Skeletal muscle satellite cell (primary cell): ENCODE measurements around the gene ATP8A2.

ENCODE experiments used
- H3K27me3 ChIP-seq: 2 replicates; pipeline ENCODE4 v1.7.0; 2013; ENCODE audit warnings: low read length; ENCODE audit not compliant: control insufficient read depth, insufficient read depth
- H3K36me3 ChIP-seq: 2 replicates; pipeline ENCODE4 v1.7.0; 2013; ENCODE audit warnings: mild to moderate bottlenecking, control low read depth, low read length; ENCODE audit not compliant: insufficient read depth
- H3K4me1 ChIP-seq: 2 replicates; pipeline ENCODE4 v1.7.0; 2013; ENCODE audit warnings: low read length; ENCODE audit not compliant: control insufficient read depth, insufficient read depth
- H3K4me2 ChIP-seq: 2 replicates; pipeline ENCODE4 v1.7.0; 2013; ENCODE audit warnings: mild to moderate bottlenecking, low read length
- H3K4me3 ChIP-seq: 2 replicates; pipeline ENCODE4 v1.7.0; 2013; ENCODE audit warnings: low read length
- H3K9ac ChIP-seq: 2 replicates; pipeline ENCODE4 v1.7.0; 2013; ENCODE audit warnings: mild to moderate bottlenecking, low read depth, low read length, moderate library complexity
- H3K9me3 ChIP-seq: replicated peaks from 2 replicates; pipeline ENCODE4 v1.7.0; 2013; ENCODE audit warnings: mild to moderate bottlenecking, control low read depth, low read length

ATP8A2 gene

DNA sequence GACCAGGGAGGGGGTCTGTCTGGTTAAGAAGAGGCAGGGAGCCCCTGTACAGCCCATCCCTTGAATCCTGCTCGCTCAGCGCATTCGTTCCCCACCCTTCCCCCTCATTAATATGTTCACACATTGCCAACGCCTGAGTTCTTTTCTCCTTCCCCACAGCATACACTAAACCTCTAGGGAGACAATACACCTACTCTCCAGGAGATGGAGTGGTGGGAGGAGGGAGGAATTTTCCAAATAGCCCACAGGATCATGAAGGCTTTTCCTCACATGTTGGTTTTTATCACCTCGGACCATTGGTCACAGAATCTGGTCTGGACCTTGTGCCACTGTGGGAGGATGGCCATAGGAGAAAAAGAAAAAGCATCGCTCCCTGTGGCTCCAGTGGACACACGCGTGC, 385.1 kb downstream of the ATP8A2 start:
- Histone ChIP-seq H3K4me3 (no peak overlapping the region), H3K9ac (no peak overlapping the region)

DNA sequence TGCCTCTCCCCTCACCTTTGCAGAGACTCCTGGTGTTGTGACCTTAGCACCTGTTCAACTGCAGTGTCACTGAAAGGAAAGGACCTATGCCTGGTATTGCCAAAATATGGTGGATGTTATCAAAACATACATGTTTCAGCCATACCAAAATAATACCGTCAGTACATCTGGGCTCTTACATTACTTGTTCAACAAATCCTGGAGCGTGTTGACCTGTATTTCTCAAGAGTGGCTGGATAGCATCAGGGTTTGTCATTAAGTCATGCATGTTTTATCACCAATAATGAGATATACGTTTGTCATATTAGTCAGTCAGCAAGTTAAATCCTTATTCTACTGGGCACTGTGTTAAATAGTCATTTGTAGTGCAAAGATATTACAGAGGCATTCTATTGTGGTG, 389.3 kb downstream of the ATP8A2 start:
- Histone ChIP-seq H3K4me2 (no peak overlapping the region), H3K36me3 (no peaks in the 10 kb centered on the region), H3K9me3 (no peaks in the 10 kb centered on the region), H3K9ac (no peak overlapping the region), H3K27me3 (no peaks in the 10 kb centered on the region), H3K4me3 (no peak overlapping the region), H3K4me1 (no peaks in the 10 kb centered on the region)

More for the DNA sequence above, 385.1 kb downstream of the ATP8A2 start:
- peaks cover 20% of the 10 kb centered on the region for H3K4me1 ChIP-seq
- H3K27me3 ChIP-seq = no peaks in the 10 kb centered on the region
- no peaks in the 10 kb centered on the region for H3K9me3 ChIP-seq
- H3K4me2 ChIP-seq = no peak overlapping the region
- H3K36me3 ChIP-seq = no peaks in the 10 kb centered on the region

DNA sequence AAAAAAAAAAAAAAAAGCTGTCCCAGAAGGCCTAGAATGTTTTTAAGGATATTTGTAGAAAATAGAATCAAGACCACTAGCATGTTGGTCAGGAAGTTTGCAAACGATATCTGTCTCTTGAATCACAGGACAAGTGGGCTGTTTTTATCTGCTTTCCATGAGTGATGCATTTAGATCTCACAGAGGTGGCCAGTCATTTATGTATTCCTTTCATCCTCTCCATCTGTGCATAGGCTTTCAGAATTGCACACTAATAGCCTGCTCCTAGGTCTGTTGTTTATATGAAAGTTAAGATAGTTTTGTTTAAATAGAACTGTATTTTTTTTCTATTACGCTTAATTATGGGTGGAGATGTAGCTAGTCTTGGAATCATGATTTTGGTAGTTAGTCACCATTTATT, 390.5 kb downstream of the ATP8A2 start:
- H3K4me3 ChIP-seq = no peak overlapping the region
- no peak overlapping the region for H3K4me2 ChIP-seq
- H3K27me3 ChIP-seq = no peaks in the 10 kb centered on the region
- H3K4me1 ChIP-seq = no peaks in the 10 kb centered on the region
- no peaks in the 10 kb centered on the region for H3K9me3 ChIP-seq
- no peaks in the 10 kb centered on the region for H3K36me3 ChIP-seq
- no peak overlapping the region for H3K9ac ChIP-seq

DNA sequence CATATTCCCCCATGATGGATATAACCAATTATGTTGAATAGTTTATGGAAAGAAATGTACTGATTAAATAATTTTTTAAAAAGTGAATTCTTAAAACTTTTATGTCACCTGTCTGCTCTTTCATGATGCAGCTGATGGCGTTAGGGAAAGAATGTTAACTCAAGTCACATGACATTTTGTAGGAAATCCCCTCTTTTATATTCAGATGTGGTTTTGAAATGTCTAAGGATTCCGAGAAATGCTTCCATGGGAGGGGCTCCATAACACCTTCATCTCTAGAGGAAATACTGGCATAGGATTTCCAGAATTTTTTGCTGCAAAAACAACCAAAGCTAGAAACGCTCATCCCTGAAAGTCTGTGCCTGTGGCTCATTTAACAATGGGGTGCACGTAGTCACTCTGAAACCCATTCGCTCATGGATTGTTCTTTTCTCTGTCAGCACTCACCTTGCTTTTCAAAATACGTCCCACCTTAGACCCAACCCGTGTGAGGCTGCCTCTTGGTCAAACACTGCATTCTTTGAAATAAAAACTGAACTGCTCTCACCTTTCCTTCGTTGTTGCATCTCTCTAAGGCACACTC, 391.1 kb downstream of the ATP8A2 start:
- Histone ChIP-seq H3K4me3 (no peak overlapping the region), H3K36me3 (no peaks in the 10 kb centered on the region), H3K4me2 (no peak overlapping the region), H3K27me3 (no peaks in the 10 kb centered on the region), H3K9me3 (no peaks in the 10 kb centered on the region), H3K4me1 (no peaks in the 10 kb centered on the region), H3K9ac (no peak overlapping the region)

DNA sequence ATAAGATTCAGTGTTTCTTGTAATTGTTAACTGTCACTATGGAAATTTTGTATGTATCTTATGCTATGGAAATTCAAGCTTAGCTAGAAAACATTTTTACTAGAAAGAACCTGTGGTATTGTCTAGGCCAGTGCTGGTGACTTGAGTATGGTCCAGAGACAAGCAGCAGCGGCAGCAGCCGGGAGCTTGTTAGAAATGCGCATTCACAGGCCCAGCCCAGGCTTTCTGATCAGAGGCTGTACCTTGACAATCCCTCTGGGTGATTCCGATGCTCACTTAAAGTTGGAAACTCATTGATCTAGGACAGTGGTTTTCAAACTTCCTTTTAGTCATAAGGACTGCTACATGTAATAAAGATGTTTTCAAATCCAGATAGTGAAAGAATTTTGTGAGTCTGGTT, 392.6 kb downstream of the ATP8A2 start:
- no peaks in the 10 kb centered on the region for H3K36me3 ChIP-seq
- H3K4me3 ChIP-seq = no peak overlapping the region
- no peak overlapping the region for H3K4me2 ChIP-seq
- H3K4me1 ChIP-seq = peaks cover 9% of the 10 kb centered on the region
- H3K27me3 ChIP-seq = no peaks in the 10 kb centered on the region
- H3K9ac ChIP-seq = no peak overlapping the region
- H3K9me3 ChIP-seq = no peaks in the 10 kb centered on the region

DNA sequence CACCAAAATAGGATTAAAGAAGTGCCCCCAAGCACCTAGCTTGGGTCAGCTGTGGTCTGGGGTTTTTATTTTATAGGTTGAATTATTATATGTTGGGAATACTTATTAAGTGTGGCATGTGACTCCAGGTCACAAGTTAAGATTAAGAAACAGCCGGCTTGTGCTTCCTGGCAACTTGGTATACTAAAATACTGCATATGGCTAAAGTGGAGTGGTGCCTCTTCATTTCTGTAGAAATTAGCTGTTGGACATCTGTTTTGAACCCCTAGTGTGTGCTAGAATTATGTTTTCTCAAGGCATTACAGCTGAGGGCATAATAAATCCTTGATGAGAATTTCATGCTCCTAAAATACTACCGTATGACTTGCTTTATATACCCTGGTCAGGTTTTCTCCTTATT, 393.5 kb downstream of the ATP8A2 start:
- H3K27me3 ChIP-seq = no peaks in the 10 kb centered on the region
- H3K4me1 ChIP-seq = peaks cover 9% of the 10 kb centered on the region
- H3K36me3 ChIP-seq = no peaks in the 10 kb centered on the region
- H3K9me3 ChIP-seq = no peaks in the 10 kb centered on the region
- H3K4me3 ChIP-seq = no peak overlapping the region
- H3K9ac ChIP-seq = no peak overlapping the region
- no peak overlapping the region for H3K4me2 ChIP-seq

DNA sequence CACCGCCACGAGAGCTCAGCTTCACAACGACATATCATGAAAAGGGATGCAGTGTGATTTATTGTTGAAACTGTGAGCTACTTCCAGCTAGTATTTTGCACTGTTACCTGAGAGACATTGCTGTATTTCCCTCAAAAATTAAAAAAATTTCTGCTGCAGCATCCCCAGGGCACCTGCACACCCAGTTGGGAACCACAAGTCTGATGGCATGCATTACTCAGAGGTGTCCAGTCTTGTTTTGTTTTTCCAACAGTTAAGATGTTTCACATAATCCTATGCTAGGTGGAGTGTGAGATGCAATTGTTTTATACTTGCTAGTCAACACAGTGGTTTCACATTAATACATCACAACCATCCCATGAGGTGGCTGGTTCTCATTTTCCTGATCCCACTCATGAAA, 394.8 kb downstream of the ATP8A2 start:
- Histone ChIP-seq H3K9ac (no peak overlapping the region), H3K27me3 (no peaks in the 10 kb centered on the region), H3K4me2 (no peak overlapping the region), H3K36me3 (no peaks in the 10 kb centered on the region), H3K4me3 (no peak overlapping the region), H3K9me3 (no peaks in the 10 kb centered on the region), H3K4me1 (peaks cover 9% of the 10 kb centered on the region)

DNA sequence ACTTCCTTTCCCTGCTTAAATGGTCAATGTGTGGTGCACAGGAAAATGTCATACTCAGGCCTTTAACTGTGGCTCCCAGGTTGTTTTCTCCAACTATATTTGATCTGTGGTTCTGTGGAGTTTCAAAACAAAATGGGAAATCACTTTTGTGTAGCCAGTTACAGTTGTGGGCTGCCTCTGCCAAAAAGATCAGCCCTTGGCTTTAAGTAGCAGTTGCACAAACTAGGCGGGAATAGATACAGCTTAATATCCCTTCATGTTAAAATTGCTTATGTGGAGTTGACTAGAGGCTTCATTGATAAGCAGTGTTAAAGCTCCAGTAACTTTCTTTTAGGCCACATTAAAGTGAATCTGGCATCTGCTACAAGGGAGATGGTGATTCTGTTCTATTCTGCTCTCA, 395.2 kb downstream of the ATP8A2 start:
- peaks cover 9% of the 10 kb centered on the region for H3K4me1 ChIP-seq
- no peaks in the 10 kb centered on the region for H3K36me3 ChIP-seq
- no peak overlapping the region for H3K4me3 ChIP-seq
- no peak overlapping the region for H3K9ac ChIP-seq
- no peaks in the 10 kb centered on the region for H3K9me3 ChIP-seq
- H3K4me2 ChIP-seq = no peak overlapping the region
- H3K27me3 ChIP-seq = no peaks in the 10 kb centered on the region

DNA sequence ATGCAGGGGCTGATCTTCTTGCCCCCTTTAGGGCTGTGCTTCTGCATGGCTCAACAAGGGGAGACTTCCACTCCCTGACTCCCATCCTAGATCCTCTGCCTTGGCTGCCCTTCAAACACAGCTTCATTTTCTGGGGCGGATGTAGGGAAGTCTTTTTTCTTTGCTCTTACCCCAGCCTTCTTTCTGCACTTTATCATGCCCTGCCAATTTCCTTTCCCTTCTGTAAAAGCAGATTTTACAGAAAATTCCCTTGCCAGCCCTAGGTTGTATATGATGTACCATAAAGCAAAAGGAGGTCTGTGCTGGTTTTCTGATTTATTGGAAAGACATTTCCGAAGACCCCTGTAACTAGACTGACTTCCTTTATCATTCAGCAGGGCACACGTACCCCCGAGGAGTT, 396.6 kb downstream of the ATP8A2 start:
- Histone ChIP-seq H3K36me3 (no peaks in the 10 kb centered on the region), H3K9me3 (no peaks in the 10 kb centered on the region), H3K4me2 (no peak overlapping the region), H3K4me1 (peaks cover 9% of the 10 kb centered on the region), H3K9ac (no peak overlapping the region), H3K27me3 (no peaks in the 10 kb centered on the region), H3K4me3 (no peak overlapping the region)

DNA sequence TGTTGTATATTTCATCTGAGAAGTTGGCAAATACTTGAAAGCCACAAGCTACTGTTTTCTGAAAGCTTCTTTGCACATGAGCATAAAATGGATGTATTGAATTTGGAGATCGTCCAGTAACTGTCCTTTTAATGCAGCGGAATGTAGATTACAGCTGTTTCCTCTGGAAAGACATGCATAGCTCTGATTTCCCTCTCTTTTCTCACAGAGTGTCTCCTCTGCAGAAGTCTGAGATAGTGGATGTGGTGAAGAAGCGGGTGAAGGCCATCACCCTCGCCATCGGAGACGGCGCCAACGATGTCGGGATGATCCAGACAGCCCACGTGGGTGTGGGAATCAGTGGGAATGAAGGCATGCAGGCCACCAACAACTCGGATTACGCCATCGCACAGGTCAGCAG, 397.1 kb downstream of the ATP8A2 start:
- Histone ChIP-seq H3K4me3 (no peak overlapping the region), H3K36me3 (no peaks in the 10 kb centered on the region), H3K9ac (no peak overlapping the region), H3K9me3 (no peaks in the 10 kb centered on the region), H3K27me3 (no peaks in the 10 kb centered on the region), H3K4me1 (peaks cover 9% of the 10 kb centered on the region), H3K4me2 (no peak overlapping the region)

DNA sequence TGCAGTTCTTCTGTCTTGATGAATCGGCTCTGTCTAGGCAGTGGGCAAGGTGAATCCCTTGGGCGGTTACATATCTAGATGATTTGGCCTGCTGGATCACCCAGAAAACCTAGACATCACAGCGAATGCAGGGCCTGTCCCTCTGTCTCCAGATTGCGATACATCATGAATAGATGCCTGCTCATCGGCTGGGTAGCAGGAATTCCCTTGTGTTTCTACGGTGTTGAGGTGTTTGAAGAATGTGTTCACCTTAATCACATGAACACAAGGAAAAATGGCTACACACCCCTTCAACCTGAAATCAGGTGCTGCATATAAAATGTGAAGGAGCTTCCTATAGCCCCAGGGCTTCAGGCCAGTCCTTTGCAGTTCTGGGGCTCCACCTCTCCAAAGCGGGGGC, 398.8 kb downstream of the ATP8A2 start:
- H3K4me3 ChIP-seq = no peak overlapping the region
- H3K9me3 ChIP-seq = no peaks in the 10 kb centered on the region
- peaks cover 9% of the 10 kb centered on the region for H3K4me1 ChIP-seq
- no peaks in the 10 kb centered on the region for H3K36me3 ChIP-seq
- no peak overlapping the region for H3K4me2 ChIP-seq
- H3K9ac ChIP-seq = no peak overlapping the region
- H3K27me3 ChIP-seq = no peaks in the 10 kb centered on the region

DNA sequence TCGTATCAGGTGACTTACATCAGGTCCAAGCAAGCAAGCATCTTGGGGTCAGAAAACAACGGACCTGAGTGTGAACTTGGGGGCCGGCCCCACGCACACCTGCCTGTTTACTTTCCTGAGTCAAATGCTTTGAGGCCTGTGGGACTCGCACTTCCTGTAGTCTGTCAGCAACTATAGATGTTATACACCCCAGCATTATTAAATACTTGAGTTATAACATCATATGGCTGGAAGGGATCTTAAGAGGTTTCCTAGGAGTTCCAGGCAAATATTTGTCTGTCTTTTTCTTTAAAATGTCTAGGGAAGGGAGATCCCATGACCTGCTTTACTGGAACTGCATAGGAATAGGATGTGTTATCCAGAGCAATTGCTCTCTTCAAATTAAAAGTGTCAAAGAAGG, 399.4 kb downstream of the ATP8A2 start:
- Histone ChIP-seq H3K27me3 (no peaks in the 10 kb centered on the region), H3K4me1 (peaks cover 9% of the 10 kb centered on the region), H3K9ac (no peak overlapping the region), H3K4me3 (no peak overlapping the region), H3K9me3 (no peaks in the 10 kb centered on the region), H3K36me3 (no peaks in the 10 kb centered on the region), H3K4me2 (no peak overlapping the region)
